WTC11 (cell line): Measurements from ENCODE around the gene C22orf31. TPM values are rescaled to one million over a fixed set of nuclear protein-coding genes. Genes with fewer than 3 reads are reported as not detected.

Experiments used
- ATAC-seq: fragments of 200-7000 bp; cut with Tn5 transposase; 2 replicates; pipeline ENCODE4 v1.10.0; 2021; ENCODE audit warnings: mild to moderate bottlenecking, moderate library complexity
- CTCF ChIA-PET: fragments of 300-600 bp; sonication (Branson Sonifier 250); formaldehyde crosslinking; loops from one replicate; lab custom pipeline; 2021; ENCODE audit warnings: antibody characterized with exemption; lab: Charles Lee
- POLR2A ChIA-PET: fragments of 350-600 bp; sonication (Branson Sonifier 250); formaldehyde crosslinking; loops from one replicate; lab custom pipeline; 2021; ENCODE audit warnings: antibody characterized with exemption; lab: Charles Lee
- DNase-seq: peaks from one replicate; pipeline ENCODE4 v3.0.0; 2021; ENCODE audit warnings: low spot score
- H3K27ac Mint-ChIP-seq: 2 replicates; pipeline ENCODE4 v1.8.0; 2021; ENCODE audit warnings: mixed read lengths
- H3K27me3 Mint-ChIP-seq: 2 replicates; pipeline ENCODE4 v1.8.0; 2021; ENCODE audit warnings: low read depth, mild to moderate bottlenecking, moderate library complexity, mixed read lengths
- H3K36me3 Mint-ChIP-seq: 2 replicates; pipeline ENCODE4 v1.8.0; 2021; ENCODE audit warnings: mixed read lengths
- H3K4me1 Mint-ChIP-seq: 2 replicates; pipeline ENCODE4 v1.8.0; 2022; ENCODE audit warnings: mixed read lengths
- H3K4me3 Mint-ChIP-seq: 2 replicates; pipeline ENCODE4 v1.8.0; 2021; ENCODE audit warnings: mild to moderate bottlenecking, moderate library complexity, mixed read lengths
- H3K9me3 Mint-ChIP-seq: 2 replicates; pipeline ENCODE4 v1.8.0; 2021; ENCODE audit warnings: mixed read lengths
- AR ChIP-seq: fragments of 250-450 bp; sonication (Bioruptor Pico); IDR thresholded peaks from 2 replicates; pipeline ENCODE4 v1.9.0; 2021; ENCODE audit warnings: mild to moderate bottlenecking
- ATF1 ChIP-seq: sonication (generic); formaldehyde crosslinking; IDR thresholded peaks from 2 replicates; pipeline ENCODE4 v1.8.1; 2023; ENCODE audit warnings: mild to moderate bottlenecking, moderate library complexity, missing genetic modification reagents
- ATF2 ChIP-seq: sonication (generic); formaldehyde crosslinking; IDR thresholded peaks from 2 replicates; pipeline ENCODE4 v1.8.1; 2022; ENCODE audit warnings: low read depth, missing genetic modification reagents, borderline replicate concordance
- ATF6 ChIP-seq: sonication (generic); formaldehyde crosslinking; IDR thresholded peaks from 2 replicates; pipeline ENCODE4 v1.8.1; 2023; ENCODE audit warnings: mild to moderate bottlenecking, missing genetic modification reagents
- CTCF ChIP-seq: fragments of 200-600 bp; IDR thresholded peaks from 2 replicates; pipeline ENCODE4 v1.8.0; 2022; ENCODE audit warnings: antibody characterized with exemption
- E2F4 ChIP-seq: sonication (generic); formaldehyde crosslinking; IDR thresholded peaks from 2 replicates; pipeline ENCODE4 v1.8.1; 2022; ENCODE audit warnings: low read depth, mild to moderate bottlenecking, moderate library complexity, missing genetic modification reagents, borderline replicate concordance
- ETV6 ChIP-seq: sonication (generic); formaldehyde crosslinking; IDR thresholded peaks from 2 replicates; pipeline ENCODE4 v1.8.1; 2022; ENCODE audit warnings: mild to moderate bottlenecking, missing genetic modification reagents
- FOXK1 ChIP-seq: sonication (generic); formaldehyde crosslinking; IDR thresholded peaks from 2 replicates; pipeline ENCODE4 v1.8.0; 2022; ENCODE audit warnings: mild to moderate bottlenecking, moderate library complexity, missing genetic modification reagents
- GABPB1 ChIP-seq: sonication (generic); formaldehyde crosslinking; IDR thresholded peaks from 2 replicates; pipeline ENCODE4 v1.8.1; 2023; ENCODE audit warnings: mild to moderate bottlenecking, missing genetic modification reagents
- HMGA2 ChIP-seq: fragments of 250-450 bp; sonication (Bioruptor Pico); IDR thresholded peaks from 2 replicates; pipeline ENCODE4 v1.4.0; 2021; ENCODE audit warnings: mild to moderate bottlenecking, moderate library complexity
- MAX ChIP-seq: sonication (generic); formaldehyde crosslinking; IDR thresholded peaks from 2 replicates; pipeline ENCODE4 v1.8.0; 2022; ENCODE audit warnings: mild to moderate bottlenecking, missing genetic modification reagents
- MLX ChIP-seq: sonication (generic); formaldehyde crosslinking; IDR thresholded peaks from 2 replicates; pipeline ENCODE4 v1.8.1; 2023; ENCODE audit warnings: mild to moderate bottlenecking, missing genetic modification reagents, moderate library complexity
- NFE2L1 ChIP-seq: sonication (generic); formaldehyde crosslinking; IDR thresholded peaks from 2 replicates; pipeline ENCODE4 v1.8.1; 2023; ENCODE audit warnings: missing genetic modification reagents
- NFYB ChIP-seq: sonication (generic); formaldehyde crosslinking; conservative IDR thresholded peaks from 2 replicates; pipeline ENCODE4 v1.8.0; 2022; ENCODE audit warnings: low read depth, missing genetic modification reagents
- NR3C1 ChIP-seq: sonication (generic); formaldehyde crosslinking; conservative IDR thresholded peaks from 2 replicates; pipeline ENCODE4 v1.8.1; 2023; ENCODE audit warnings: low read depth, mild to moderate bottlenecking, missing genetic modification reagents
- OVOL2 ChIP-seq: fragments of 250-450 bp; sonication (Bioruptor Pico); IDR thresholded peaks from 2 replicates; pipeline ENCODE4 v1.9.0; 2021; ENCODE audit warnings: mild to moderate bottlenecking, borderline replicate concordance
- SMAD4 ChIP-seq: sonication (generic); formaldehyde crosslinking; IDR thresholded peaks from 2 replicates; pipeline ENCODE4 v1.8.0; 2022; ENCODE audit warnings: mild to moderate bottlenecking, missing genetic modification reagents
- USF1 ChIP-seq: sonication (generic); formaldehyde crosslinking; IDR thresholded peaks from 2 replicates; pipeline ENCODE4 v1.8.0; 2022; ENCODE audit warnings: mild to moderate bottlenecking, missing genetic modification reagents
- ZNF232 ChIP-seq: sonication (generic); formaldehyde crosslinking; IDR thresholded peaks from 2 replicates; pipeline ENCODE4 v1.8.0; 2022; ENCODE audit warnings: mild to moderate bottlenecking, missing genetic modification reagents
- ZNF281 ChIP-seq: sonication (generic); formaldehyde crosslinking; IDR thresholded peaks from 2 replicates; pipeline ENCODE4 v1.8.0; 2023; ENCODE audit warnings: mild to moderate bottlenecking, missing genetic modification reagents
- ZNF317 ChIP-seq: sonication (generic); formaldehyde crosslinking; IDR thresholded peaks from 2 replicates; pipeline ENCODE4 v1.8.1; 2023; ENCODE audit warnings: low read depth, mild to moderate bottlenecking, moderate library complexity, missing genetic modification reagents, borderline replicate concordance
- total RNA-seq: library from RNA; stranded (reverse); gene quantifications from 3 replicates; pipeline ENCODE4 v1.2.3, GENCODE V29; 2021

Gene C22orf31
- total RNA-seq, 1 experiment from 2014 or later, result not detected

- no peak for TF ChIP-seq ATF6 (CRISPR knock-in tag)
- no peak for TF ChIP-seq ATF1 (CRISPR knock-in tag)
- TF ChIP-seq NR3C1, result no peak
- no peak for TF ChIP-seq FOXK1 (CRISPR knock-in tag)
- no peak for TF ChIP-seq CTCF
- no peak for TF ChIP-seq ZNF281
- no peak for TF ChIP-seq HMGA2
- TF ChIP-seq ATF2 (CRISPR knock-in tag), result no peak
- TF ChIP-seq MAX (CRISPR knock-in tag), result no peak
- no peak for TF ChIP-seq AR (CRISPR knock-in tag)
- TF ChIP-seq ZNF317 (CRISPR knock-in tag), result no peak
Measured at GRCh38 chr22:29012952-29013351, 48.7 kb downstream of the C22orf31 start (continued).

- H3K27ac Mint-ChIP-seq, result peak overlapping the region; percentile 81
- TF ChIP-seq NFE2L1 (CRISPR knock-in tag) (no peak), NFYB (CRISPR knock-in tag) (no peak), FOXK1 (CRISPR knock-in tag) (no peak), ZNF232 (CRISPR knock-in tag) (no peak), MLX (CRISPR knock-in tag) (no peak), ETV6 (CRISPR knock-in tag) (no peak), SMAD4 (CRISPR knock-in tag) (no peak), OVOL2 (CRISPR knock-in tag) (no peak), USF1 (CRISPR knock-in tag) (no peak), GABPB1 (no peak), E2F4 (no peak), NR3C1 (no peak)
Measured at GRCh38 chr22:29012101-29012433, 49.6 kb downstream of the C22orf31 start.

More at GRCh38 chr22:29012101-29012433, 49.6 kb downstream of the C22orf31 start:
- ATAC-seq, result no peak
- CTCF ChIA-PET, result interaction anchor here (2.0 kb wide), 1 partner anchor 28 kb away, joined by 9 read pairs; no protein-coding TSS in a partner anchor
- no peak overlapping the region for H3K4me3 Mint-ChIP-seq
- no peaks in the 10 kb centered on the region for H3K27me3 Mint-ChIP-seq
- H3K4me1 Mint-ChIP-seq, result peaks cover 78% of the 10 kb centered on the region
- H3K36me3 Mint-ChIP-seq, result peaks cover 7% of the 10 kb centered on the region; the same call in 1 of the 2 replicates
- no peaks in the 10 kb centered on the region; the same call in 1 of the 2 replicates for H3K9me3 Mint-ChIP-seq
- POLR2A ChIA-PET, result interaction anchor here (0.6 kb wide), 1 partner anchor 8 kb away, joined by 3 read pairs; no protein-coding TSS in a partner anchor
- no peak for DNase-seq
